DOHH2 (cell line): ENCODE measurements around the gene ABHD1.

Experiments used
- CTCF ChIP-seq: fragments of 200-600 bp; sonication (generic); IDR thresholded peaks from one replicate; pipeline ENCODE4 v1.5.1; 2014; ENCODE audit warnings: antibody characterized with exemption, mild to moderate bottlenecking, low read depth, low read length; ENCODE audit not compliant: poor library complexity, severe bottlenecking
- EZH2phosphoT487 ChIP-seq: fragments of 200-600 bp; sonication (generic); IDR thresholded peaks from 2 replicates; pipeline ENCODE4 v1.6.1; 2017; ENCODE audit warnings: borderline replicate concordance, mild to moderate bottlenecking, antibody characterized with exemption, low read length, moderate library complexity, mixed read lengths

GRCh38 chr2:27177441-27178351 lies 54.1 kb downstream of the ABHD1 start:
- TF ChIP-seq CTCF (no peak), EZH2phosphoT487 (no peak)
